K562 (cell line): ENCODE measurements around the gene KLF4. TPM values are rescaled to one million over a fixed set of nuclear protein-coding genes. Genes with fewer than 3 reads are reported as not detected.
A peak's percentile ranks its signal among the peaks of the same experiment; 100 is the strongest.

ENCODE experiments used
- ATAC-seq: fragments of 200-7000 bp; cut with Tn5 transposase; 3 replicates; pipeline ENCODE4 v1.9.1; 2020; ENCODE audit warnings: moderate library complexity
- BruUV-seq: library from RNA; stranded (reverse); fragments of 400-500 nt; replicated peaks from 2 replicates; lab custom pipeline; 2021; lab: Mats Ljungman, UMichigan
- CTCF ChIA-PET: fragments of 300-600 bp; formaldehyde crosslinking; extraction: SDS; loops from one replicate; lab custom pipeline; 2021; ENCODE audit warnings: low intra/inter-chr PET ratio; lab: Yijun Ruan, JAX
- POLR2A ChIA-PET: fragments of 300-600, 350-650 bp; sonication (Branson Sonifier 250); formaldehyde crosslinking; extraction: SDS; loops from one replicate; lab custom pipeline; 2021; ENCODE audit warnings: antibody characterized with exemption, inconsistent platforms; lab: Yijun Ruan, JAX
- DNase-seq, 4 experiments: peaks; one replicate each; pipeline versions ENCODE4 v3.0.0 to v3.0.0-alpha.2; 2011 to 2018; ENCODE audit warnings: low spot score in 3 of 4, mixed read lengths in 3 of 4; ENCODE audit errors: extremely low read depth in 1 of 4
- FAIRE-seq: peaks from 2 replicates; lab custom pipeline; 2011; peaks lifted over from hg19 to GRCh38; lab: Jason Lieb, UNC
- H2AFZ ChIP-seq: 2 replicates; pipeline ENCODE4 v1.6.0; 2011; ENCODE audit warnings: low read depth, low read length, control low read depth, inconsistent platforms
- H3K27ac ChIP-seq: fragments of 200-600 bp; 3 replicates; pipeline ENCODE4 v1.8.0; 2011; ENCODE audit warnings: low read depth, mild to moderate bottlenecking, control low read depth, inconsistent platforms, low read length, moderate library complexity, mixed read lengths; ENCODE audit errors: extremely low read depth
- H3K27me3 ChIP-seq, 2 experiments: fragments of 300-600 bp in 1 of 2; 2 replicates in 1 of 2; 3 replicates in 1 of 2; pipeline versions ENCODE4 v1.6.0 to v1.8.0; 2011; ENCODE audit warnings: inconsistent platforms in 2 of 2, low read length in 2 of 2, mild to moderate bottlenecking in 1 of 2, mixed read lengths in 1 of 2, moderate library complexity in 1 of 2; ENCODE audit not compliant: control insufficient read depth in 2 of 2, insufficient read depth in 2 of 2
- H3K36me3 ChIP-seq: fragments of 300-600 bp; 3 replicates; pipeline ENCODE4 v1.8.0; 2011; ENCODE audit warnings: mild to moderate bottlenecking, low read length, inconsistent platforms; ENCODE audit not compliant: control insufficient read depth, insufficient read depth
- H3K4me1 ChIP-seq, 2 experiments: fragments of 200-600 bp in 1 of 2; replicated peaks in 1 of 2; 2 replicates in 1 of 2; 3 replicates in 1 of 2; pipeline versions ENCODE4 v1.5.1 to v1.8.0; 2011; ENCODE audit warnings: inconsistent platforms in 2 of 2, low read length in 2 of 2, mild to moderate bottlenecking in 1 of 2, mixed read lengths in 1 of 2, moderate library complexity in 1 of 2; ENCODE audit not compliant: control insufficient read depth in 2 of 2, insufficient read depth in 2 of 2
- H3K4me2 ChIP-seq: 2 replicates; pipeline ENCODE4 v1.6.1; 2011; ENCODE audit warnings: low read length, control low read depth, inconsistent platforms, mixed read lengths; ENCODE audit not compliant: insufficient read depth
- H3K4me3 ChIP-seq: fragments of 200-600 bp; sonication (generic), shearing (Covaris generic); 2 replicates; pipeline ENCODE4 v1.5.1; 2016; ENCODE audit warnings: control low read depth, inconsistent platforms
- H3K79me2 ChIP-seq: fragments of 200-600 bp; 3 replicates; pipeline ENCODE4 v1.8.0; 2011; ENCODE audit warnings: low read length, inconsistent platforms; ENCODE audit not compliant: control insufficient read depth, insufficient read depth
- H3K9ac ChIP-seq, 2 experiments: 2 replicates each; pipeline versions ENCODE4 v1.6.0 to v1.6.1; 2011; ENCODE audit warnings: low read depth in 2 of 2, low read length in 2 of 2, control low read depth in 1 of 2, inconsistent platforms in 1 of 2, mild to moderate bottlenecking in 1 of 2, mixed read lengths in 1 of 2; ENCODE audit not compliant: insufficient read depth in 1 of 2
- H3K9me1 ChIP-seq: one replicate; pipeline ENCODE4 v1.6.0; 2011; ENCODE audit warnings: inconsistent platforms, mild to moderate bottlenecking, low read length, moderate library complexity; ENCODE audit not compliant: control insufficient read depth, insufficient read depth
- H3K9me3 ChIP-seq: replicated peaks from 2 replicates; pipeline ENCODE4 v1.5.1; 2011; ENCODE audit warnings: low read depth, low read length, inconsistent platforms; ENCODE audit not compliant: control insufficient read depth, insufficient read depth
- H4K20me1 ChIP-seq: replicated peaks from 2 replicates; pipeline ENCODE4 v1.6.1; 2011; ENCODE audit warnings: low read length, inconsistent platforms, mixed read lengths; ENCODE audit not compliant: control insufficient read depth, insufficient read depth
- ATF1 ChIP-seq, 2 experiments: fragments of 450-650 bp in 1 of 2; IDR thresholded peaks; 2 replicates each; pipeline ENCODE4 v1.6.1; 2016; ENCODE audit warnings: missing compliant biosample characterization in 1 of 2, missing genetic modification characterization in 1 of 2
- CBX5 ChIP-seq: IDR thresholded peaks from 2 replicates; pipeline ENCODE4 v1.6.1; 2014; ENCODE audit warnings: low read depth, borderline replicate concordance
- FOSL1 ChIP-seq: fragments of 200-800 bp; sonication (Bioruptor generic); conservative IDR thresholded peaks from 2 replicates; pipeline ENCODE4 v1.6.1; 2016; ENCODE audit warnings: missing genetic modification characterization, missing compliant biosample characterization
- RAD21 ChIP-seq, 2 experiments: fragments of 250-450 bp in 1 of 2; fragments of 450-650 bp in 1 of 2; sonication (Bioruptor Pico) in 1 of 2; formaldehyde crosslinking in 1 of 2; IDR thresholded peaks in 1 of 2; conservative IDR thresholded peaks in 1 of 2; 2 replicates each; pipeline versions ENCODE4 v1.4.0 to v1.8.0; 2020 to 2022; ENCODE audit warnings: mild to moderate bottlenecking in 2 of 2, moderate library complexity in 1 of 2
- U2AF2 ChIP-seq: fragments of 200-400 bp; formaldehyde crosslinking; optimal IDR thresholded peaks from 2 replicates; pipeline ENCODE3; 2017; ENCODE audit warnings: low read depth, mild to moderate bottlenecking, low read length
- ZZZ3 ChIP-seq: fragments of 450-650 bp; IDR thresholded peaks from 2 replicates; pipeline ENCODE4 v1.6.1; 2016; ENCODE audit warnings: antibody characterized with exemption, mild to moderate bottlenecking, moderate library complexity
- WGBS: fragments of 100-300 bp; shearing (Covaris generic); methylation state at CpG from one replicate; pipeline ENCODE4 v1.1.6; 2016; ENCODE audit warnings: low coverage, mixed read lengths; ENCODE audit not compliant: insufficient coverage; ENCODE audit errors: missing lambda C conversion rate; 5-methylcytosine and 5-hydroxymethylcytosine counted together
- in situ Hi-C: fragments of 300-500 bp; cut with MboI; formaldehyde crosslinking; loops from 4 replicates; pipeline ENCODE4 v1.15.0; 2018; ENCODE audit warnings: inconsistent platforms, mixed read lengths
- intact Hi-C: fragments of 100-400 bp; cut with micrococcal nuclease; formaldehyde crosslinking; loops from 2 replicates; pipeline ENCODE4 v1.14.2; 2022
- polyA plus RNA-seq, 8 experiments: library from polyadenylated mRNA; depleted of rRNA in 4 of 8; stranded (reverse) in 5 of 8; unstranded in 3 of 8; fragments of >200 nt; fragmentation: Nextera tagmentation in 2 of 8; fragmentation: Illumina TruSeq in 1 of 8; extraction: Ambion mirVana in 2 of 8; extraction: Trizol in 1 of 8; gene quantifications; 2 replicates each; pipeline versions ENCODE4 v1.2.1 to v1.2.3, GENCODE V29; 2011 to 2014; ENCODE audit warnings: inconsistent platforms in 1 of 8, missing spikeins in 1 of 8
- total RNA-seq, 7 experiments: library from RNA; depleted of rRNA in 6 of 7; stranded (reverse); fragments of >200 nt in 6 of 7; fragmentation: Illumina TruSeq in 2 of 7; extraction: Trizol in 2 of 7; gene quantifications; 2 replicates each; pipeline versions ENCODE4 v1.2.1 to v1.2.3, GENCODE V29; 2011 to 2021; ENCODE audit warnings: low replicate concordance in 1 of 7
- TF ChIP-seq, protein P1 (sequence below): sonication (generic); formaldehyde crosslinking; IDR thresholded peaks from 2 replicates; pipeline ENCODE4 v1.8.0; 2022; ENCODE audit warnings: mild to moderate bottlenecking, missing genetic modification reagents
- TF ChIP-seq, protein P2 (sequence below), 3 experiments: IDR thresholded peaks in 2 of 3; conservative IDR thresholded peaks in 1 of 3; 2 replicates each; pipeline ENCODE4 v1.5.1; 2011 to 2012; ENCODE audit warnings: low read length in 3 of 3, mild to moderate bottlenecking in 3 of 3, control low read depth in 2 of 3, improper control_type of control experiment in 1 of 3, inconsistent platforms in 1 of 3, low read depth in 1 of 3, mixed read lengths in 1 of 3, moderate library complexity in 1 of 3; ENCODE audit not compliant: insufficient read depth in 2 of 3

The KLF4 gene
- total and polyA plus RNA-seq, 9 of the 15 experiments (the other 6 are each of a cell fraction or from before 2014, with no cell fraction given), result 0.04 to 0.95 (median 0.22) TPM

- Histone ChIP-seq H3K9me3 (no peaks in the 10 kb centered on the region), H3K9me1 (no peaks in the 10 kb centered on the region), H3K79me2 (no peaks in the 10 kb centered on the region), H4K20me1 (0 out of 2 replicates have a peak, but pooled peaks cover 4% of the 10 kb centered on the region), H3K27ac (no peak overlapping the region), H3K9ac (peak overlapping the region in 1 of 2 experiments; percentile 44; a peak in 1 of 4 replicates), H3K4me1 (no peaks in the 10 kb centered on the region), H3K36me3 (no peaks in the 10 kb centered on the region), H3K4me2 (peak overlapping the region; percentile 1; the same call in 1 of the 2 replicates), H2AFZ (peak overlapping the region; percentile 74), H3K4me3 (peak overlapping the region; percentile 4; the same call in 1 of the 2 replicates), H3K27me3 (peaks cover 0 to 3% of the 10 kb centered on the region in 2 experiments; a peak in 1 of 5 replicates)
- in situ Hi-C loops (no loop called here), intact Hi-C loops (loop anchor here (5.0 to 10.0 kb wide), 4 partner anchors 394 to 1281 kb away; no protein-coding TSS in a partner anchor)
- WGBS, result 2% methylated on average over 4 of the region's 4 CpGs
- BruUV-seq, result no TSS peak
- POLR2A ChIA-PET, result interaction anchor here (0.8 kb wide), 2 partner anchors 24 to 88 kb away, joined by 3 read pairs; no protein-coding TSS in a partner anchor
- no peak for DNase-seq
- no peak for TF ChIP-seq CBX5
- TF ChIP-seq, protein P1, sequence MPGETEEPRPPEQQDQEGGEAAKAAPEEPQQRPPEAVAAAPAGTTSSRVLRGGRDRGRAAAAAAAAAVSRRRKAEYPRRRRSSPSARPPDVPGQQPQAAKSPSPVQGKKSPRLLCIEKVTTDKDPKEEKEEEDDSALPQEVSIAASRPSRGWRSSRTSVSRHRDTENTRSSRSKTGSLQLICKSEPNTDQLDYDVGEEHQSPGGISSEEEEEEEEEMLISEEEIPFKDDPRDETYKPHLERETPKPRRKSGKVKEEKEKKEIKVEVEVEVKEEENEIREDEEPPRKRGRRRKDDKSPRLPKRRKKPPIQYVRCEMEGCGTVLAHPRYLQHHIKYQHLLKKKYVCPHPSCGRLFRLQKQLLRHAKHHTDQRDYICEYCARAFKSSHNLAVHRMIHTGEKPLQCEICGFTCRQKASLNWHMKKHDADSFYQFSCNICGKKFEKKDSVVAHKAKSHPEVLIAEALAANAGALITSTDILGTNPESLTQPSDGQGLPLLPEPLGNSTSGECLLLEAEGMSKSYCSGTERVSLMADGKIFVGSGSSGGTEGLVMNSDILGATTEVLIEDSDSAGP (CRISPR knock-in tag), result no peak
- TF ChIP-seq RAD21 (CRISPR knock-in tag; conservative IDR thresholded peaks at IDR 0.05 in 1 of 2, IDR thresholded peaks at IDR 0.05 in 1 of 2), result peak; percentile 38 to 45; a peak in 2 of 4 replicates
- TF ChIP-seq ZZZ3, result no peak
- TF ChIP-seq FOSL1 (tag), result 0 out of 2 replicates have a peak, but pooled peaks have one; percentile 1
- TF ChIP-seq U2AF2, result no peak
- TF ChIP-seq, protein P2, sequence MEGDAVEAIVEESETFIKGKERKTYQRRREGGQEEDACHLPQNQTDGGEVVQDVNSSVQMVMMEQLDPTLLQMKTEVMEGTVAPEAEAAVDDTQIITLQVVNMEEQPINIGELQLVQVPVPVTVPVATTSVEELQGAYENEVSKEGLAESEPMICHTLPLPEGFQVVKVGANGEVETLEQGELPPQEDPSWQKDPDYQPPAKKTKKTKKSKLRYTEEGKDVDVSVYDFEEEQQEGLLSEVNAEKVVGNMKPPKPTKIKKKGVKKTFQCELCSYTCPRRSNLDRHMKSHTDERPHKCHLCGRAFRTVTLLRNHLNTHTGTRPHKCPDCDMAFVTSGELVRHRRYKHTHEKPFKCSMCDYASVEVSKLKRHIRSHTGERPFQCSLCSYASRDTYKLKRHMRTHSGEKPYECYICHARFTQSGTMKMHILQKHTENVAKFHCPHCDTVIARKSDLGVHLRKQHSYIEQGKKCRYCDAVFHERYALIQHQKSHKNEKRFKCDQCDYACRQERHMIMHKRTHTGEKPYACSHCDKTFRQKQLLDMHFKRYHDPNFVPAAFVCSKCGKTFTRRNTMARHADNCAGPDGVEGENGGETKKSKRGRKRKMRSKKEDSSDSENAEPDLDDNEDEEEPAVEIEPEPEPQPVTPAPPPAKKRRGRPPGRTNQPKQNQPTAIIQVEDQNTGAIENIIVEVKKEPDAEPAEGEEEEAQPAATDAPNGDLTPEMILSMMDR (IDR thresholded peaks at IDR 0.05 in 2 of 3, conservative IDR thresholded peaks at IDR 0.05 in 1 of 3; ENCODE audit: insufficient read depth in 2 of 3, low read depth in 1 of 3, low read length in 3 of 3), result peak in 2 of 3 experiments; percentile 30 to 47; a peak in 3 of 6 replicates
- no peak for TF ChIP-seq ATF1 (CRISPR knock-in tag; IDR thresholded peaks at IDR 0.05)
- no peak for TF ChIP-seq ATF1 (tag; IDR thresholded peaks at IDR 0.05)
- CTCF ChIA-PET, result no interaction called here
- ATAC-seq, result peak; percentile 81
- no peak for FAIRE-seq
Measured at GRCh38 chr9:107481035-107481434, 8.5 kb downstream of the KLF4 start.
